NCI-H82 (cell line): ENCODE results near the gene TMEM50B.
"Not testable (repeated sequence)": the region's sequence is repeated elsewhere in the genome, so short reads cannot be mapped to it uniquely, and the experiment has no call there.

Experiments used
- DNase-seq: peaks from one replicate; lab custom pipeline; 2025; lab: John Stamatoyannopoulos, UW

The TMEM50B gene

DNA sequence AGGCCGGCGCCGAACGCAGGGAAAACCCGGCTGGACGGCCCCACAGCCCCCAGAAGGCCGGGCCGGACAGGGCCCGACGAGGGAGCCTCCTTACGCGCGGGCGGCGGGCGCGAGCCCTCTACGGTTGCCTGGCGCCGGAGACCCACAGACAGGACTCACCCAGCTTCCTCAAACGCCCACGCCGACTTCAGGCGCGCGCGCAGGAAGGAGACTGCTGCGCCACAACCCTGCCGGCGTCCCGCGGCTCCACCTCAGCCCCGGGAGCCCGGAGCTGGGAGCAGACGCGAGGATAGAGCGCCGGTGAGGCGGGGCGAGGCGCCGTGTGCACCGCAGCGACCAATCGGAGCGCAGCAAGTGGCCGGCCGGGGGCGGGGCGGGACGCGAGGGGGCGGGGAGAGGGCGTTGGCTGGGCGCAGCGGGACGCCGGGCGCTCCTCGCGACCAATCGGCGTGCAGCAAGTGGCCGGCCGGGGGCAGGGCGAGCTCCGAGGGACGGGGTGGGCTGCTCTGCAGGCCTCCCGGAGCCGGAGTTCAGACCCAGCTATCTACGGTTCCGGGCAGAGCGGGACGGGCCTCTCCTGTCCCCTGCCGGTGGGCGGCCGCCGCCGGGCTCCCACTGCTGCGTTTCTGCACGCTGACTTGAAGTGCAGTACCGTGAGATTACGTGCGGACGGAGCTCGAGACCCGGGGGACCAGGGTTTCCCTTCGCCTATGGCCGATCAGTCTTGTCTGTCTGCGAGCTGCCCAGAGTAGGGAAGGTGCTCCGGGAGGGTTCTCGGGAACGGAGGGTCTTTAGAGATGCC is at the start of gene TMEM50B:
Gene TMEM50B (minus strand): TSS at position 296 of the 802 bp plus-strand sequence. CDS start 11,089 bp downstream, outside the sequence.
- peak; percentile 100 for DNase-seq

DNA sequence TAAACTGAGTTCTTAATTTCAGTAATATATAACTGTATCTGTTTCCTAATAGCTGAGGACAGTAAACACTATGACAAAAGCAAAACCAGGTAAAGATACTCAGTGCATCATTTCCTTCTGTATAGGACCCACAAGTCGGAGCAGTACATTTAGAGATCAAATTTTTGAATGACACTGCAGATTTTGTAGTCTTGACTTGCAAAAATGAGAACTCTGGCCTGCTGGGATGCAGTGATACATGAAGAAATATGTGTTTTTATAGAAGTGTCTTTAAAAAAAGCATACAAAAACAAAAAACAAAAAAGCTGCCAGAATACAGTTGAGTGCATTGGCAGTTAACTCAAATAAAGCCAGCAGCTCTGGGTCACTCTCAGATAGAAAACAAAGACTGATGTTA is 43.2 kb upstream of the TMEM50B start:
- no peak for DNase-seq

- peak; percentile 82 for DNase-seq
These were observed 42.7 kb upstream of the TMEM50B start for GRCh38 chr21:33522297-33522952.

- DNase-seq = no peak
These were observed 39.1 kb upstream of the TMEM50B start for GRCh38 chr21:33518899-33519298.

DNA sequence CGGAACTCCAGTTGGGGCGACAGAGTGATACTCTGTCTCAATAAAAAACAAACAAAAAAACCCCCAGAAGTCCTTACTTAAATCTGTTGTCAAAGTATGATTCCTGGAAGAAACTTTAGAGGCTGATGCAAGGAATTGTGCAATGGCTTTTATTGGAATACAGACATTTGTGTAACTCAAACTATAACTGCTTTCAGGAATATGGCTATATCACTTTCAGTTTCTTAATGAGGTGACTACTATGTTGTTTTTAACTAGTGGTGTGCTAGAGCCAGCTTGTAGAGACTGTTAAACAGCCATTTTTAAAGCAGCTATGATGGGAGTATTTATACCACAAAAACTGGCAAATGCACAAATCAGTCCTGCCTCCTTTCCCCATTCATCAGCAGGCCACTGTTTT is 34.5 kb upstream of the TMEM50B start:
- DNase-seq = no peak

GRCh38 chr21:33512481-33512880 is 32.7 kb upstream of the TMEM50B start:
- no peak for DNase-seq

DNA sequence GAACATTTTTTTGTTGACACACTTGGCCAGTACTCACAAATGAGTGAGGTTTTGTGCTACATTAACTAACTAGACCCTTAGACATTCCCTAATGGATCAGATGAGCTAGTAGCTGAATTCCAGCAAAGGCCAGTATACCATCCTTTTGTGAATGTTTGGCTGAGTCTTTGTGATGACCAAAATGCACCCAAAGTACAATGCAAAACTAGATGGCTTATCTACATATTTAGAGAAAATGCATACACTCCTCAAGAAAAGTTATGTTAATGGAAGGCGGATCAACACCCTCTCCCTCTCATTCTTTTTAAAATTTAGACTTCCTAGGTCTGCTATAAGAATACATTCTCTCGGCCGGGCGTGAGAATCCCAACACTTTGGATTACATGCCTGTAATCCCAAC is 31.9 kb upstream of the TMEM50B start:
- no peak for DNase-seq

DNA sequence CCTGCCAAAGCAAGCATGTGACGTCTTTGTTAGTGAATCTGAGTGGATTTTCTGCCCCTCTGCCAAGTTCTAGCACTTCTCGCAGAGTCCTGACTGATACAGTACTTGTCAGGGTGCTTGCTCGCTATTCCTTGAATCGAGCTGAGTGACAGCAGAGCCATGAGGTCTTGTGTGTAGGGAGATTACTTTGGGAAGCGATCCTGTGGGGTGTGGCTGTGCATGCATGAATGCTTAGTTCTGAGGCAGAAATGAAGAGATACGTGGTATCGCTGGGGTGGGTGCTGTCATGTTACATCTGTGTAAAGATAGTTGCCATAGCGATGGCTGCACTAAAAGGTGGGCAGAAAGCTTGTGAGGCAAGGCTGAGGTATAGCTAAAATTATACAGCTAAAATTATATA is 31.1 kb upstream of the TMEM50B start:
- no peak for DNase-seq

GRCh38 chr21:33507003-33507402 is 27.2 kb upstream of the TMEM50B start:
- DNase-seq = not testable (repeated sequence)

DNA sequence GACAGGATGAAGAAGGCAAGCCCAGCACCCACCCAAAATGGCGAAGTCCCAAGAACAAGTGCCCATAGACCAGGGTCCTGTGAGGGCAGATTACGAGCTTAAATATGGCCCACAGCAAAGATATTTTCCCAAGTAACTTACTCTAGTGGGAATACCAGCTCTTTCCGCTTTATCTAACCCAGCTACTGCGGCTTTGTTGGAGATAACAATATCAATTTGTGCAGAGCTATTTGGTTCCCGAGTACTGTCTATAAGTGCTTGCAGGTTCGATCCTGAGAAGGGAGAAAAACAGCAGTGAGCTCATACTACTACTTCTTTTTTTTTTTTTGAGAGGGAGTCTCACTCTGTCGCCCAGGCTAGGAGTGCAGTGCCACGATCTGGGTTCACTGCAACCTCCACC is 26.1 kb upstream of the TMEM50B start:
- DNase-seq = no peak

DNA sequence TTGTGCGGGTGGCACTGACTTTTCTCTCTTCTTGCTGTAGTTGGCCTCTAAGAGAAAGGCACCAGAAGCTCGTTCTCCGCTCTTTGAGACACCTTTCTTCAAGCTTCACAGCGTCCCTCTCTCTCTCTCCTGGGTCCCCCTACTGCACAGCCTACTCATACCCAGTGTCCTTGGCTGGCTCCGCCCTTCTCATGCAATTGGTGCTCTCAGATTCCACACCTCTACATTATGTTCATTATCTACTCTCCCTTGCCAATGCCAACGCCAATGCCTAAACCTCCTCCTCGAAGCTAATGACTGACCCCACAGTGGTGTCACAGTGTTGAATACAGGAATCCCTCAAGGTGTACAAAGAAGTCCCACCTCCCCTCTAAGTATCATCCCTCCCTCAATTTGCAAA is 16.6 kb upstream of the TMEM50B start:
- no peak for DNase-seq

- DNase-seq = peak; percentile 70
These were observed 16.0 kb upstream of the TMEM50B start for GRCh38 chr21:33495743-33496142.

DNA sequence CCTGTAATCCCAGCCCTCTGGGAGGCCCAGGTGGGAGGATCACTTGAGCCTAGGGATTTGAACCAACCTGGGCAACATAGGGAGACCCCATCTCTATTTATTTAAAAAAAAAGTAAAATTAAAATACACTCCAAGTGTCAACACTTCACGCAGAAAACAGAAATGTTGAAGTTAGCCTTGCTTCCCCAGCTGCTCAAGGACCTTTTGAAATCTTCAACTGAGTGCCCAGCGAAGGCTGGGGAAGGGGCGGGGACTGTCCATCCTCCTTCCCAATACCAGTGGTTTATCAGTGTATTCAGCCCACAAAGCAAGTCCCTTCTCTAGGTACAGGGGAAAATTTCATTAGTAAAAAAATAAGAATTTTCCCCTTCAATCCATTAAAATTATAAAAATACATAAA is 14.0 kb upstream of the TMEM50B start:
- DNase-seq = no peak

- DNase-seq = no peak
These were observed 12.8 kb upstream of the TMEM50B start for GRCh38 chr21:33492571-33492970.

DNA sequence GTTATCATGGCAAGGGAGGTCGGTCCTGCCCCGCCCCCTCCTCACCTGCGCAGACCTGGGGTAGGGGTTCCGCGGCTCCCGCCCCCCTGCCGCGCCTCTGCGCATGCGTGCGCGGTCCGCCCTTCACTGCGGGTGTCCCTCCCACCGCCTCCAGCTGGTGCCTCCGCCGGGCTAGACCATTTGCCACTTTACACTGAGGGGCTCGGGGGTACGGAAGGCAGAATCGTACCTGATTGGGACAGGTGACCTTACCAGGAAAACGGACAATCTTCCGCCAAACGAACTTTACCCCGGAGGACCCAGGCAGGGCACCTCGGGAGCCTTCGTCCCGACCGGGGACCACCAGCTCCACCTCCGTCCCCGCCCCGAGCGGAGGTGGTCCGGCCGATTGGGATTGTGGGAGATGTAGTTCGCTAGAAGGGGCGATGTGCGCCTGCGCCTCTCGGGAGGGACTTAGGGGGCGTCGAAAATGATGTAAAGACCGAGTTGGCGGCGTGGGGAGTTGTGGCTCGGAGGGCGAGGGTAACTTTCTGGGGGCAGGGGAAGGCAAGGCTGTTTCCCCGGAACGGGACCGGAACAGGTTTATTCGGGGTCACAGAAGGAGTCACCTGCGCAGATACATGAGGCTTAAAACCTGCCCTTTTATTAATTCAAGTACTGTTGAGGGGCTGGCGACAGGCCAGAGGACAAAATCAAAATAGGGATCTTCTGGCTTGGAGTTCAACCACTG is 11.8 kb upstream of the TMEM50B start, which contains the start of gene DNAJC28:
Gene DNAJC28 (minus strand): TSS at position 344 of the 730 bp plus-strand sequence. CDS start 2,323 bp downstream, outside the sequence.
- DNase-seq = peak; percentile 99

GRCh38 chr21:33490991-33491372 is 11.2 kb upstream of the TMEM50B start:
- peak; percentile 46 for DNase-seq

GRCh38 chr21:33488936-33489335 is 9.2 kb upstream of the TMEM50B start:
- no peak for DNase-seq

DNA sequence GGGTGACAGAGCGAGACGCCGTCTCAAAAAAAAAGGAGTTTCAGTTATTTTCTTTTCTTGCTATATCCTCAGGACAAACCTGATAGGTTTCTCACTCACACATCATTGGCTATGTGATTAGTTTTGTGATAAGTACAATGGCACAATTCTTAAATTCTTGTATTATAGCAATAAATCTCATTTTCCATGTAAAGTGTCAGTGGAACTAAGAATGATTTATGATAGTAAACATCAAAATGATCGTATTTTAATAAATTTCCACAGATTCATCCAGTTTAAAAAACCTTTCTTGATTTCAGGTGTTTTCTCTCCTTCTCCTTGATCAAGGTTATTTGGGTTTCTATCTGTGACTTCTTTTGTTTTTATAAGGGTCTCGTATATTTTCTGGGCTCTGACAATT is 8.2 kb upstream of the TMEM50B start:
- DNase-seq = no peak

DNA sequence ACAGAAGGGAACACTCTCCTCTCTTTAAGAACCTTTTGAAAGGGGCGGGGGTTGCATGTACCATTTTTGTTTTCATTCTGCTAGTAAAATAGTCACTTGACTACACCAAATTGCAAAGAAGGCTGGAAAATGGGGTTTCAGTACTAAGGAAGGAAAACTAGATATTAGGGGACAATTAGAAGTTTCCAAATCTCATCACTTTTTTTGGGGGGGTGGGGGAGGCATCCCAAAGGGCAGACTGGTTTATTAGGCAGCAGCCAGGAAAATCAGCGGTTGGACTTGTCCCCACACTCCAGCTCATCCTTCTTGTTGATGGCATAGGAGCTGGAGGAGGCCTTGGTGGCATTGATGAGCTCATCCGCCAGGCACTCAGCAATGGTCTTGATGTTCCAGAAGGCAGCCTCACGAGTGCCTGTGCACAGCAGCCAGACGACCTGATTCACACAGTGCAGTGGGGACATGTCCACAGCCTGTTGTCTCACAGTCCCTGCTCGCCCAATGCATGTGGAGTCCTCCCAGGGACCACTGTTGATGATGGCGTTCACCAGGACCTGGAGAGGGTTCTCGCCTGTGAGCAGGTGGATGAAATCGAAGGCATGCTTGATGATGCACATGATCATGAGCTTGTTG is 1.7 kb upstream of the TMEM50B start:
- no peak for DNase-seq

- DNase-seq = no peak
These were observed 818 bp upstream of the TMEM50B start for GRCh38 chr21:33480481-33481103.

DNA sequence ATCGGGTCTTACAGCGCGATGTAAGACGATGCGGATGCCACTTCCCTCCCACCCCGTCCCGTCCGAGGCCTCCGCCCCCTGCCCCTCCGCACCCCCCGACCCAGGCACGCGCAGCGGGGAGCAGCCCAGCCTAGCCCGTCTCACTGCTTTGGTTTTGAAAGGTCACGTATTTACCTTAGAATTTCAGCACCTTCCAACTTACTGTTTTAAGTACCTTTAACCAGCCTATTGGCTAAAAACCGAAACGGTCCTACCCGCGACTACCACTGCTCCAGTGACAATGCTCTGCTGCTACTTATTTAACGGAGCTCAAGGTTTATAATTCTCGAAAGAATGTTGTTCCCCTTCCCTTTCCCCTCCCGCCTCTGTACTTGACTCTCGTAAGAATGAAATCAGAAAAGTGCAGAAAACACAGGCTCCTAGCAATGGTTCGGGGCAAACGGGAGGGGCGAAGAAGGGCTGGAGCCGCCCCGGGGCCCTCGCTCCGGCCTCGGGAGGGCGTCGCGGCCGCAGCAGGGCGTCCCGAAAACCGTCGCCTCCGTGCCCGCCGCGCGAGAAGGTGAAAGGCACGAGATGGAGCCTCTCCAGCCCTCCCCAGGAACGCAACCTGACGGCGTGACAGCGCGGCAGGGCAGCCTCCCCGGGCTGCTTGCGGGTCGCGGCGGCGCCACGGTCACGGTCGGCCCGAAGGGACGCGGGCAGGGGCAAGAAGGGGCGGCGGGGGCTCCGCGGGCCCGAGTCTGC is 667 bp downstream of the TMEM50B start:
- peak; percentile 66 for DNase-seq
